K562 (cell line): ENCODE measurements around the gene PUSL1. TPM values are rescaled to one million over a fixed set of nuclear protein-coding genes. Genes with fewer than 3 reads are reported as not detected.

Experiments used
- ARHGAP35 ChIP-seq: fragments of 450-650 bp; IDR thresholded peaks from 2 replicates; pipeline ENCODE4 v1.6.1; 2018; ENCODE audit not compliant: partially characterized antibody
- ATF1 ChIP-seq, 2 experiments: fragments of 450-650 bp in 1 of 2; IDR thresholded peaks; 2 replicates each; pipeline ENCODE4 v1.6.1; 2016; ENCODE audit warnings: missing compliant biosample characterization in 1 of 2, missing genetic modification characterization in 1 of 2
- C11orf30 ChIP-seq: fragments of 450-650 bp; IDR thresholded peaks from 2 replicates; pipeline ENCODE4 v1.6.1; 2016; ENCODE audit warnings: low read depth, mild to moderate bottlenecking
- CBX1 ChIP-seq: sonication (generic); IDR thresholded peaks from 2 replicates; pipeline ENCODE4 v1.6.1; 2016; ENCODE audit warnings: antibody characterized with exemption, low read depth, mild to moderate bottlenecking
- CHD1 ChIP-seq: fragments of 200-600 bp; sonication (generic); IDR thresholded peaks from one replicate; pipeline ENCODE4 v1.6.1; 2012; ENCODE audit warnings: mild to moderate bottlenecking, moderate library complexity, low read length, inconsistent platforms
- CSDE1 ChIP-seq, 2 experiments: fragments of 450-650 bp; IDR thresholded peaks; 2 replicates each; pipeline ENCODE4 v1.6.1; 2016; ENCODE audit warnings: mild to moderate bottlenecking in 1 of 2
- FOXA3 ChIP-seq, 2 experiments: fragments of 450-650 bp in 1 of 2; sonication (generic) in 1 of 2; formaldehyde crosslinking; IDR thresholded peaks in 1 of 2; conservative IDR thresholded peaks in 1 of 2; 2 replicates each; pipeline versions ENCODE4 v1.4.0 to v1.8.0; 2020 to 2022; ENCODE audit warnings: mild to moderate bottlenecking in 2 of 2, missing genetic modification reagents in 1 of 2
- GABPA ChIP-seq: fragments of 200-800 bp; sonication (Bioruptor generic); conservative IDR thresholded peaks from 2 replicates; pipeline ENCODE4 v1.6.1; 2016; ENCODE audit warnings: low read depth, missing genetic modification characterization, missing compliant biosample characterization
- HMGN3 ChIP-seq: IDR thresholded peaks from 2 replicates; pipeline ENCODE4 v1.6.1; 2011; ENCODE audit warnings: borderline replicate concordance, low read depth, mild to moderate bottlenecking, mixed read lengths, low read length; ENCODE audit not compliant: insufficient read length; ENCODE audit errors: extremely low read depth
- HNRNPH1 ChIP-seq: fragments of 200-400 bp; formaldehyde crosslinking; optimal IDR thresholded peaks from 2 replicates; pipeline ENCODE3; 2017; ENCODE audit warnings: low read depth, mild to moderate bottlenecking, low read length, moderate library complexity
- ILK ChIP-seq: fragments of 450-650 bp; IDR thresholded peaks from 2 replicates; pipeline ENCODE4 v1.6.1; 2016; ENCODE audit warnings: missing genetic modification characterization, low read depth, mild to moderate bottlenecking, missing compliant biosample characterization, moderate library complexity, borderline replicate concordance
- MECOM ChIP-seq: fragments of 250-450 bp; sonication (Bioruptor Pico); IDR thresholded peaks from 2 replicates; pipeline ENCODE4 v1.8.0; 2022; ENCODE audit warnings: inconsistent platforms
- MTA1 ChIP-seq: fragments of 450-650 bp; IDR thresholded peaks from 2 replicates; pipeline ENCODE4 v1.6.1; 2017; ENCODE audit warnings: borderline replicate concordance
- NR2C1 ChIP-seq, 2 experiments: fragments of 450-650 bp; IDR thresholded peaks; 2 replicates each; pipeline ENCODE4 v1.6.1; 2017; ENCODE audit warnings: mild to moderate bottlenecking in 2 of 2, antibody characterized with exemption in 1 of 2, inconsistent platforms in 1 of 2, missing compliant biosample characterization in 1 of 2, missing genetic modification characterization in 1 of 2
- NR3C1 ChIP-seq: sonication (generic); formaldehyde crosslinking; IDR thresholded peaks from 2 replicates; pipeline ENCODE4 v1.8.1; 2022; ENCODE audit warnings: missing genetic modification reagents
- POLR2B ChIP-seq: fragments of 450-650 bp; IDR thresholded peaks from 2 replicates; pipeline ENCODE4 v1.6.1; 2018; ENCODE audit warnings: low read depth; ENCODE audit not compliant: partially characterized antibody
- U2AF1 ChIP-seq: fragments of 200-400 bp; formaldehyde crosslinking; optimal IDR thresholded peaks from 2 replicates; pipeline ENCODE3; 2017; ENCODE audit warnings: mild to moderate bottlenecking, low read depth, low read length, moderate library complexity
- UBTF ChIP-seq, 2 experiments: IDR thresholded peaks; 2 replicates each; pipeline ENCODE4 v1.6.1; 2012; ENCODE audit warnings: improper control_type of control experiment in 2 of 2, low read depth in 2 of 2, low read length in 2 of 2, borderline replicate concordance in 1 of 2
- ZFPM2 ChIP-seq: fragments of 250-450 bp; sonication (Bioruptor Pico); IDR thresholded peaks from 2 replicates; pipeline ENCODE4 v1.5.1; 2022; ENCODE audit warnings: mild to moderate bottlenecking
- ZKSCAN1 ChIP-seq: fragments of 150-350 bp; IDR thresholded peaks from 2 replicates; pipeline ENCODE4 v1.6.1; 2016; ENCODE audit warnings: low read depth, low read length
- ZNF12 ChIP-seq: sonication (generic); formaldehyde crosslinking; IDR thresholded peaks from 2 replicates; pipeline ENCODE4 v1.4.0; 2020; ENCODE audit warnings: mild to moderate bottlenecking, missing genetic modification reagents
- ZNF143 ChIP-seq: sonication (generic); formaldehyde crosslinking; IDR thresholded peaks from 2 replicates; pipeline ENCODE4 v1.9.0; 2022; ENCODE audit warnings: mild to moderate bottlenecking, missing genetic modification reagents
- ZNF431 ChIP-seq: sonication (generic); formaldehyde crosslinking; IDR thresholded peaks from 2 replicates; pipeline ENCODE4 v1.8.0; 2022; ENCODE audit warnings: mild to moderate bottlenecking, missing genetic modification reagents
- ZNF511 ChIP-seq: sonication (generic); formaldehyde crosslinking; IDR thresholded peaks from 2 replicates; pipeline ENCODE4 v1.8.0; 2022; ENCODE audit warnings: mild to moderate bottlenecking, missing genetic modification reagents
- ZNF561 ChIP-seq: fragments of 450-650 bp; formaldehyde crosslinking; conservative IDR thresholded peaks from 2 replicates; pipeline ENCODE4 v1.4.0; 2020; ENCODE audit warnings: mild to moderate bottlenecking, moderate library complexity
- ZNF785 ChIP-seq: fragments of 250-450 bp; sonication (Bioruptor Pico); IDR thresholded peaks from 2 replicates; pipeline ENCODE4 v1.4.0; 2020; ENCODE audit warnings: mild to moderate bottlenecking
- polyA plus RNA-seq, 8 experiments: library from polyadenylated mRNA; depleted of rRNA in 4 of 8; stranded (reverse) in 5 of 8; unstranded in 3 of 8; fragments of >200 nt; fragmentation: Nextera tagmentation in 2 of 8; fragmentation: Illumina TruSeq in 1 of 8; extraction: Ambion mirVana in 2 of 8; extraction: Trizol in 1 of 8; gene quantifications; 2 replicates each; pipeline versions ENCODE4 v1.2.1 to v1.2.3, GENCODE V29; 2011 to 2014; ENCODE audit warnings: inconsistent platforms in 1 of 8, missing spikeins in 1 of 8
- total RNA-seq, 7 experiments: library from RNA; depleted of rRNA in 6 of 7; stranded (reverse); fragments of >200 nt in 6 of 7; fragmentation: Illumina TruSeq in 2 of 7; extraction: Trizol in 2 of 7; gene quantifications; 2 replicates each; pipeline versions ENCODE4 v1.2.1 to v1.2.3, GENCODE V29; 2011 to 2021; ENCODE audit warnings: low replicate concordance in 1 of 7

The PUSL1 gene
- total and polyA plus RNA-seq, 9 of the 15 experiments (the other 6 are each of a cell fraction or from before 2014, with no cell fraction given): 0.62 to 86.9 (median 13.6) TPM

- TF ChIP-seq HNRNPH1: no peak
- TF ChIP-seq CBX1: no peak
- TF ChIP-seq HMGN3: no peak
- TF ChIP-seq GABPA (tag): no peak
- no peak for TF ChIP-seq ARHGAP35
- no peak for TF ChIP-seq ZNF431 (CRISPR knock-in tag)
- no peak for TF ChIP-seq ZFPM2
- TF ChIP-seq NR3C1 (CRISPR knock-in tag): no peak
- TF ChIP-seq CHD1: peak; percentile 75
- no peak for TF ChIP-seq MECOM (CRISPR knock-in tag)
- TF ChIP-seq CSDE1 (IDR thresholded peaks at IDR 0.05): no peak
- no peak for TF ChIP-seq FOXA3 (CRISPR knock-in tag; conservative IDR thresholded peaks at IDR 0.05 in 1 of 2, IDR thresholded peaks at IDR 0.05 in 1 of 2)
- TF ChIP-seq ILK (tag): no peak
- no peak for TF ChIP-seq ZNF12 (CRISPR knock-in tag)
- no peak for TF ChIP-seq ZNF143 (CRISPR knock-in tag)
- TF ChIP-seq NR2C1 (IDR thresholded peaks at IDR 0.05): no peak
- TF ChIP-seq NR2C1 (tag; IDR thresholded peaks at IDR 0.05): no peak
- TF ChIP-seq MTA1: no peak
- no peak for TF ChIP-seq ZNF785 (CRISPR knock-in tag)
- no peak for TF ChIP-seq C11orf30
- peak; percentile 37 for TF ChIP-seq U2AF1
- TF ChIP-seq ZNF561 (CRISPR knock-in tag): no peak
- 0 out of 2 replicates have a peak, but pooled peaks have one; percentile 12 for TF ChIP-seq ZKSCAN1
- no peak for TF ChIP-seq POLR2B
- peak; percentile 25; the same call in 1 of the 2 replicates for TF ChIP-seq ATF1 (CRISPR knock-in tag; IDR thresholded peaks at IDR 0.05)
- TF ChIP-seq ATF1 (tag; IDR thresholded peaks at IDR 0.05): no peak; the same call in 1 of the 2 replicates
- peak; percentile 42 for TF ChIP-seq ZNF511 (CRISPR knock-in tag)
- 0 out of 4 replicates have a peak, but pooled peaks of 1 of the 2 experiments have one; percentile 23 for TF ChIP-seq UBTF (IDR thresholded peaks at IDR 0.05; ENCODE audit: borderline replicate concordance in 1 of 2, low read depth in 2 of 2, low read length in 2 of 2)
These were observed 15.7 kb downstream of the PUSL1 start (continued) for GRCh38 chr1:1324084-1324523.
